ENCODE results near the gene APBB1.

Gene APBB1

GRCh38 chr11:6391537-6392134 is 27.3 kb downstream of the APBB1 start:
- DNase-seq (ENCODE audit: low read depth) = no peak

GRCh38 chr11:6390718-6391469 is 28.0 kb downstream of the APBB1 start:
- no peak for DNase-seq (ENCODE audit: low read depth)

- peak; percentile 86 for DNase-seq (ENCODE audit: low read depth)
These were observed 28.8 kb downstream of the APBB1 start, which contains the start of gene SMPD1 for GRCh38 chr11:6389905-6390717. TSS of gene SMPD1 (plus strand) at chr11:6390474. CDS start at chr11:6390599, 125 bp downstream.

DNA sequence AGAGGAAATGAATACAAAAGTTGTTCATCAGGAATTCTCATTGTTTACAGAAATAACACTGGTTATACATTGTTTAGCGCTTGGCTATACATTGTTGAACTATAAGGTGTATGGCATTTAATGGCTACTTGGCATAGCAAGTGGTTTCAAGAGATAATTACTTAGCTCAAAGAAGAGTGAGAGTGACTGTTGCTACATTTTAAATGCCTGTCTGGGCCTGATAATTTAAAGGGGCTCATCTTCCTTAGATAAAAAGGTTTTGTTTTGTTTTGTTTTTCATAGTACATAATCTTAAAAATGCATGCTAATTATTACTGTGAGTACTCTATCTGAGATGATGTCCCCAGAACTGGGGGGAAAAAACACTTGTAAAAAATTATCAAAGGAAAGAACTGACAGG is 30.1 kb downstream of the APBB1 start:
- no peak for DNase-seq (ENCODE audit: low read depth)

GRCh38 chr11:6387811-6388599 is 30.9 kb downstream of the APBB1 start:
- peak; percentile 68 for DNase-seq (ENCODE audit: low read depth)

DNA sequence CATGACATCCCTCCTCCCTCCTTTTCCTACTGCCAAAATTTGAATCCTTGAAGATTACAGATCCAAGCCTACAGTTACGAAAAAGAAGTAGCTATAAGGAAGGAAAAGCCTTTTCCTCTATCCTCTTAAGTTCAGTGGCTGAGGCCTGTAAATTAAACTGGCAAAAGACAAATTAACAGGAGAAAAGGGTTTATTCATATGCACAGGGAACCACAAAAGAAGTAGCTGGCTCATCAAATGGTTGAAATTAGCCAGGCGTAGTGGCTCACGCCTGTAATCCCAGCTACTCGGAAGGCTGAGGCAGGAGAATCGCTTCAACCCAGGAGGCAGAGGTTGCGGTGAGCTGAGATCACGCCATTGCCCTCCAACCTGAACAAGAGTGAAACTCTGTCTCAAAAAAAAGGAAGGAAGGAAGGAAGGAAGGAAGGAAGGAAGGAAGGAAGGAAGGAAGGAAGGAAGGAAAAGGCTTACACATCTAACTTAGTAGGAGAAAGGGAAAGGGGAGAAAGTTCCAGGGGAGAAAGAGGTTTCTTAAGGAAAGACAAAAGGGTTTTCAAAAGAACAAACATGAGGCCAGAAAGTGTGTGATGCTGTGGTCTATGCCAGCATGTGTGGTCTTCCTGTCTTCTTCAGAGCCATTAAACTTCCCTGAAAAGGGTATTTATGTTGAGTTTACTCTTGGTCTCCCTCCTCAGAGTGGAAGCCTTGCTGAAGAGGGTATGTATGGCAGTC is 33.7 kb downstream of the APBB1 start:
- DNase-seq (ENCODE audit: low read depth) = no peak

DNA sequence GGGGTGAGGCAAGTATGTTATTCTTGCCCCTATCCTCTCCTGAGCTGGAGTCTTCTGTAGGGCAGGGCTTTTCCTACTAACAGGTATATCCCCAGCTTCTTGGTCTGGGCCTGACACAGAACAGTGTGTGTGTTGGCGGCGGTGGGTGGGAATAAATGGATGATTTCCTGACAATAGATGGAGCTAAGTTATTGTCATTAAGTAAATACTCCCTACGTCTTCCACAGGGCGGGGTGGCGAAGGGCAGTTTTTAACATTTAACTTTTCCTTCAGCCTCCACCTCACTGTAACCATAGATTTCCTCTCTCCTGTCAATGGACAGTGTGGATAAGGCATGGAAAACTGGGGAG is 40.3 kb downstream of the APBB1 start:
- DNase-seq (ENCODE audit: low read depth) = no peak

DNA sequence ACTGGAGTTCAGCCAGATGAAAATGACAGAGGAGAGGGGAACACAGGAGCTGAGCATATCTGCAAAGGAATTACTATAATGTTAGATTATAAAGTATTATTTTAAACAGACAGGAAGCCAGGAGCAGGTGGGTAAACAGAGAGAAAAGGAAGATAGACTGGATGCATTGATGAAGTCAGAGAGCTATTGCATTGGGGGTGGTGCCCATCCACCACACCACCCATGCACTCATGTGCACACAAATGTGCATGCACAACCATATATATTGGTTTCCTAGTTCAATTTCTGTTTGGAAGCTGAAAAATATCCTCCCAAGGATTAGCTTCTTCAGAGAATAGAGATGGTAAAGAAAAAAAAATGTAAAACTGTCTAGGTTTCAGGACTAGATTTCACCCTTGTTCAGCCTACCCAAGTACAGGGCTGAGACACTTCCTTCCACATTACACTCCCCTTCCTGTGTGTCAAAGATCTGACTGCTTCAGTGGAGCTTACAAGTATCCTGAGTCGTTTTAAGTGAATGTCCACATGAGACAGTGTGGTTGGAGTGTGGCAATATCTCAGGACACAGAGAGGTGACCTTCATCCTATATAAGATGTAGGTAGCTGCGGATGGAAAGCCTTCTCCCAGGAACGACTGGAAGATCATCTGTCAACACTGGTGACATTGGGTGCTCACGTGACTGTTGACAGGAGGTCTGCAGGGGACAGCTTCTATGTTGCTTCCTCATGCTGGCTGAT is 40.8 kb downstream of the APBB1 start:
- no peak for DNase-seq (ENCODE audit: low read depth)

DNA sequence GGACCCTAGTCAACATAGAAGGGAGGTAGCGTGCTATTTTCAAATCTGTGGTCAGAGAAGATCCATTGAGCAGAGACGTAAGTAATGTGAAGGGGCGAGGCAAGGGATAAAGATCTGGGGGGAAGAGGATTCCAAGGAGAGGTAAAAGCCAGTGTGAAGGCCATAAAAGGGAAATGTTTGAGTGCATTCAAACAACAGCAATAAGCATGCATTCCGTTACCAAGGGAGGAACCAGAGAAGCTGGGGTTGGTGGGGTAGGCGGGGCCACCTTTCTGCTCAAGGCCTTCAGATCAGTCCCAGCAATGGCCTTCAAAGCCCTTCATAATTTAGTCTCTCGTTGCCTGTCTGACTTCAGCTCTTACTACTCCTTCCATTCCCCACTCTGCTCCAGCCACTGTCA is 47.1 kb downstream of the APBB1 start:
- no peak for DNase-seq (ENCODE audit: low read depth)

DNA sequence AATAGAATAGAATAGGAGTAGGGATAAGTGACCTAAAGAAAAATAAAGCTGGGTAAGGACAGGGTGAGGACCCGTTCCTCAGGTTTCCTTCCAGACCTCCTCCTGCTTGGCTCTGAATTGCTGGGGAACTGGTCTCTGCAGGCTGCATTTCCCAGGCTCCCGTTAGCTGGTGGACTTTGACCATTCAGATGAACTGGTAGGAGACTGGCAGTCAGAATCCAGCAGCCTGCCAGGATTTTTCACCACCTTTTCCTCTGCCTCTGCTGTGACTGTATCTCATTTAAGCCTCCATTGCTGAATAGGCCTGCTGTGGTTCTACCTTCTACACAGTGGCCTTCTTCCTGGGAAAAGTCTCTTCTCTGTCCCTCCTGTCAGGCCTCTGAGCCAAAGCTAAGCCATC is 53.2 kb downstream of the APBB1 start:
- no peak for DNase-seq (ENCODE audit: low read depth)

- peak; percentile 72 for DNase-seq (ENCODE audit: low read depth)
These were observed 55.8 kb downstream of the APBB1 start for GRCh38 chr11:6362873-6363678.

DNA sequence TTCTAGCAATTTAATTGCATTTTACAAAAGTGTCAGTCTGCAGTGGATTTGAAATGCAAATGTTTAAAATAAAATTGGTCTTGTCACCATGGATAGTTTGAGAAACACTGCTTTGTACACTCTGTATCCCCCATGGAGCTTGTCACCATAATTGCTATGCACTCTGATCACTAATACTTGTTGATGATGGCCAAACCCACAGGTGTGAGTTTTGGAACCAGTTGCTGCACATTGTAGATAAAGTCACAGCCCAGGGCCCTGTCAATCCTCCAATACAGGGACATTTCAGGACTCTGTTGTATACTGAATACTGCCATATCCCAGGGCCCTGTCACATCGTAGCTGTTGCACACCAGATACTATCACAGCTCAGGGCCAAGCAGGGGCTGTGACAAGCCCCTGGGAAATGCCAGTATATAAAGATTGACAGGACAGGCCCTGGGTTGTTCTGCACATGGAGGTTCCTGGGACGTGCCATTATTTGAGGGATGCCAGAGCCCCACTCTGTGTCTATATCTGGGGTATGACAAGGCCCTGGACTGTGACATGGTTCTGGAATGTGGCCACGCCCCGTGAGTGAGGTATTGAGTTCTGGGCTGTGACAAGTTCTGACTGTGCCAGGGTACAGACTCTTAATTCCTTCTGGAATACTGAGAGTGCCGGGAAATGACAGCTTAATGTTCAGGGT is 56.6 kb downstream of the APBB1 start:
- DNase-seq (ENCODE audit: low read depth) = no peak

- no peak for DNase-seq (ENCODE audit: low read depth)
These were observed 58.7 kb downstream of the APBB1 start for GRCh38 chr11:6360183-6360582.

DNA sequence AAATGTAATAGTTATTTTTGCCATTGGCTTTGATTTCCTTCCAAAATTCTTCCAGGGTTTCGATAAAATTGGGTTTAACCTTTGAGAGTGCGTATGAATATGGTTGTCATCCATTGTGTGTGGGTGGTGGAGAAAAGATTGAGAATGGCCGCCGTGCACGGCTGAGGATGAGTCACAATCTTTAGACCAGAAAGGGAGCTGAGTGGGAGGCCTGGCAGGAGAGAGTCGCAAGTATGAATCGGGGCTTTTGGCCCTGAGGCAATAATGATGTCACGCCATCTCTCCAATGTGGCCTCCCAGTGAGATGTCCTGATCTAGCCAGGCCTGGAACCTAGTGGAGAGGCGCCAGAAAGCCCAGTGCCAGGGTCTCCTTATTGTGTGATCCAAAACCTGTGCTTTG is 61.7 kb downstream of the APBB1 start:
- peak; percentile 69 for DNase-seq (ENCODE audit: low read depth)

DNA sequence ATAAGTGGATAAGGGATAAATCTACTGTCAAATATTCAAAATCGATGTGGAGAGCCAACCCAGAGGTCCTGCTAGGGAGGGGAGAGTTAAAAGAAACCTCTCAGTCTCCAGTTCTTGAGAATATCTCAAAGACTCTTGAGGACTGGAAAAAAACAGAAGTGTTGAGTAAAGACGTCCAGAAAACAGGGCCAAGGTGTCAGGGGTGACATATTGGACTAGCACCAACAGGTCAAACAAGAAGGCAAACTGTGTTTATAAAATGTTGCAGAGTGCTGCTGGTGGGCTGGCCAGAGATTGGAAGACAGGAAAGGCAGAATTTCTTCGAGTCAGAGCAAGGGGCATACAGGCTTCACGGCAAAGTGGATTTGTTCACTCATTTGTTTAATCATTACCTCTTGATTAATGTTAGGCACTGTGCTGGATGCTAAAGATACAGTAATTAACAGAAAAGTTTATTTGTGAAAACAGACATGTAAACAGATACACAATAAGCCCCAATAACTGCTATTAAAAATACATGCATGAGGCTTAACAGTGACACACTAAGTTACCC is 62.3 kb downstream of the APBB1 start:
- no peak for DNase-seq (ENCODE audit: low read depth)

GRCh38 chr11:6354651-6355485 is 64.0 kb downstream of the APBB1 start:
- peak; percentile 11 for DNase-seq (ENCODE audit: low read depth)

DNA sequence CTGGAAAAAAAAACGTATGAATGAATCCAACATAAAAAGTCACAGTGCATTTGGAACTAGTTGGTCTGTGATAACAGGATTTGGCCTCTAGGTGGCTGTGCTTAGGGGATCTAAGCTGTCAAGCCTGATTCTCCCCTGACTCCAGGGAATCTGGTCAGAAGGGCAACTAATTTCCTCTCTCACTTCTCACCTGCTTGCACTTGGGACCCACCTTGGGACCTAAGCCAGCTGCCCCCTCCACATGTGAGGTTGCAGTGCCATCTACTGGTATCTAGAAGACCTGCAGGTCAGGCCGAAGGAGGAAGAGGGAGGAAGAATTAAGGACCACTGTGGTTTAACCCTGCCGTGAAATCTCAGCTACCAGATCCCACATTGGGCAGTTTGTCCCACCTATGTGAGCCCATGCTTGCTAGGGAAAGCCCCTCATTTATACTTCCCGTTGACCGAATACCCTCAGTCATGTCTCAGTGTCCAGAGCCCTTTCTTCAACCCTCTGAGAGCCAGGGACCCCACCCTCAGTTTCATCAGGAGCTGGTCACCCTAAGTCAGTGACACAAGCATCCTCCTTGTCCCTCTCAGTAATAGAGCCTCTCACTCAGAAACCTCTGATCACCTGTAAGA is 65.4 kb downstream of the APBB1 start:
- peak; percentile 15 for DNase-seq (ENCODE audit: low read depth)
